GM12801 (cell line): Measurements from ENCODE around the gene PROSER2.

Source experiments
- TF ChIP-seq, protein P1 (sequence below): IDR thresholded peaks from one replicate; pipeline ENCODE4 v1.5.1; 2011; ENCODE audit warnings: control low read depth; ENCODE audit not compliant: insufficient read length; ENCODE audit errors: extremely low read depth

The PROSER2 gene

GRCh38 chr10:11795101-11795920 is 27.8 kb upstream of the PROSER2 start:
- TF ChIP-seq, protein P1, sequence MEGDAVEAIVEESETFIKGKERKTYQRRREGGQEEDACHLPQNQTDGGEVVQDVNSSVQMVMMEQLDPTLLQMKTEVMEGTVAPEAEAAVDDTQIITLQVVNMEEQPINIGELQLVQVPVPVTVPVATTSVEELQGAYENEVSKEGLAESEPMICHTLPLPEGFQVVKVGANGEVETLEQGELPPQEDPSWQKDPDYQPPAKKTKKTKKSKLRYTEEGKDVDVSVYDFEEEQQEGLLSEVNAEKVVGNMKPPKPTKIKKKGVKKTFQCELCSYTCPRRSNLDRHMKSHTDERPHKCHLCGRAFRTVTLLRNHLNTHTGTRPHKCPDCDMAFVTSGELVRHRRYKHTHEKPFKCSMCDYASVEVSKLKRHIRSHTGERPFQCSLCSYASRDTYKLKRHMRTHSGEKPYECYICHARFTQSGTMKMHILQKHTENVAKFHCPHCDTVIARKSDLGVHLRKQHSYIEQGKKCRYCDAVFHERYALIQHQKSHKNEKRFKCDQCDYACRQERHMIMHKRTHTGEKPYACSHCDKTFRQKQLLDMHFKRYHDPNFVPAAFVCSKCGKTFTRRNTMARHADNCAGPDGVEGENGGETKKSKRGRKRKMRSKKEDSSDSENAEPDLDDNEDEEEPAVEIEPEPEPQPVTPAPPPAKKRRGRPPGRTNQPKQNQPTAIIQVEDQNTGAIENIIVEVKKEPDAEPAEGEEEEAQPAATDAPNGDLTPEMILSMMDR, result no peak

GRCh38 chr10:11796474-11796873 is 26.7 kb upstream of the PROSER2 start:
- TF ChIP-seq, protein P1, result no peak

GRCh38 chr10:11797281-11797680 is 25.9 kb upstream of the PROSER2 start:
- TF ChIP-seq, protein P1, result no peak

DNA sequence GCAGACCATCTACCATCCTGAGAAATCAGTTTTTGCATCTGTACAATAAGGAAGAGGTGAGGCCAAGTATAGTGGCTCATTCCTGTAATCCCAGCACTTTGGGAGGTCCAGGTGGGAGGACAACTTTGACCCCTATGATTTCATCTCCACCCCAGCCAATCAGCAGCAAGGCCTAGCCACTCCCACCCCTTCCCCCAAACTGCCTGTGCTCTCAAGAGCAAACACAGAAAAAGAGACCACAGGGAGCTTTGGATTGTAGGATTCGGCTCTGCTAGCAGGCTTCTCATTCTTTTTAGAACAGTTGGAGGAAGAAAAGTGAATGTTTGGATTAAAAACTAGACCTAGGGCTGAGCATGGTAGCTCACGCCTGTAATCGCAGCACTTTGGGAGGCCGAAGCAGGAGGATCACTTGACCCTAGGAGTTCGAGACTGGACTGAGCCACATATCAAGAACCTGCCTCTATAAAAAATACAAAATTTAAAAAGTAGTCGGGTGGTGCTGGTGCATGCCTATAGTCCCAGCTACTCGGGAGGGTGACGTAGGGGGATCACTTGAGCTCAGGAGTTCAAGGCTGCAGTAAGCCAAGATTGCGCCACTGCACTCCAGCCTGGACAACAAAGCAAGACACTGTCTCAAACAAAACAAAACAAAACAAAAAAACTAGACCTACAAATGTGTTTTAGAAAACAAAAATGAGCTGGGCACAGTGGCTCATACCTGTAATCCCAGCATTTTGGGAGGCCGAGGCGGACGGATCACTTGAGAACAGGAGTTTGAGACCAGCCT is 25.1 kb upstream of the PROSER2 start:
- TF ChIP-seq, protein P1, result no peak

GRCh38 chr10:11798845-11799735 is 24.1 kb upstream of the PROSER2 start:
- TF ChIP-seq, protein P1, result no peak

DNA sequence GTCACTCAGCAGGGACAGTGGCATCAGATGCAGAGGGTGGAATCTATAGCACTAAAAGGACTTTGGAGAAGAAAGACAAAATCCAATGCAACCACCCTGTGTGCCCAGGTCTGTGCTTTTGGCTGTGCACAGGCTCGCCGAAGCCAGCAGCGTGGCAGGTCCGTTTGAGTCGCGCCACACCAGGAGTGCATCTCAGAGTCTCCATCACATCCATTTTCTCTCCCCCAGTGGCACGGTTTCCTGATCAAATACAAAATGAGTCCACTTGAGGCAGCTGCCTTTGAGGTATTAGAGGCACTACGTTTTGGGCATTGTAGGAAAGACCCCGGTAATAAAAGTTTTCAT is 23.4 kb upstream of the PROSER2 start:
- TF ChIP-seq, protein P1, result no peak

GRCh38 chr10:11804336-11804735 is 18.8 kb upstream of the PROSER2 start:
- TF ChIP-seq, protein P1, result no peak
